ENCODE results near the gene CPLANE2.

- TF ChIP-seq POLR2AphosphoS5 (IDR thresholded peaks at IDR 0.05), result no peak
- no peak for TF ChIP-seq POLR2A (IDR thresholded peaks at IDR 0.05)
Measured at GRCh38 chr1:16183765-16184556, 53.0 kb downstream of the CPLANE2 start.

Measured in suprapubic skin (tissue), 4 donors.